Forelimb muscle (tissue), 1 donor: Measurements from ENCODE around the gene ATP10A. TPM values are rescaled to one million over a fixed set of nuclear protein-coding genes. Genes with fewer than 3 reads are reported as not detected.

ENCODE experiments used
- DNase-seq: peaks from one replicate; pipeline ENCODE4 v3.0.0-alpha.2; 2013; ENCODE audit warnings: low read depth
- polyA plus RNA-seq: library from polyadenylated mRNA; unstranded; fragments of 120-200 nt; gene quantifications from one replicate; pipeline ENCODE4 v1.2.1, GENCODE V29; 2013; ENCODE audit not compliant: insufficient read length

Gene ATP10A
- polyA plus RNA-seq, 1 donor = 2.9 TPM

- no peak for DNase-seq
These were observed 69.6 kb downstream of the ATP10A start for GRCh38 chr15:25793354-25794050.

GRCh38 chr15:25792128-25792527 lies 71.0 kb downstream of the ATP10A start:
- DNase-seq = no peak

GRCh38 chr15:25790000-25790660 lies 73.0 kb downstream of the ATP10A start:
- DNase-seq = peak; percentile 85

- DNase-seq = no peak
These were observed 73.5 kb downstream of the ATP10A start for GRCh38 chr15:25789616-25789999.

GRCh38 chr15:25789211-25789610 lies 73.9 kb downstream of the ATP10A start:
- no peak for DNase-seq

GRCh38 chr15:25787855-25788520 lies 75.1 kb downstream of the ATP10A start:
- no peak for DNase-seq

GRCh38 chr15:25787381-25787780 lies 75.7 kb downstream of the ATP10A start:
- no peak for DNase-seq

GRCh38 chr15:25786040-25786439 lies 77.1 kb downstream of the ATP10A start:
- DNase-seq = no peak

GRCh38 chr15:25785641-25786025 lies 77.5 kb downstream of the ATP10A start:
- DNase-seq = no peak

GRCh38 chr15:25784876-25785640 lies 78.1 kb downstream of the ATP10A start:
- DNase-seq = no peak

GRCh38 chr15:25783607-25784540 lies 79.3 kb downstream of the ATP10A start:
- DNase-seq = no peak

GRCh38 chr15:25783134-25783533 lies 80.0 kb downstream of the ATP10A start:
- no peak for DNase-seq

- no peak for DNase-seq
These were observed 82.5 kb downstream of the ATP10A start for GRCh38 chr15:25780479-25781255.

GRCh38 chr15:25778161-25778560 lies 85.0 kb downstream of the ATP10A start:
- DNase-seq = no peak

GRCh38 chr15:25777037-25777436 lies 86.1 kb downstream of the ATP10A start:
- DNase-seq = no peak

- no peak for DNase-seq
These were observed 86.9 kb downstream of the ATP10A start for GRCh38 chr15:25776071-25776746.

GRCh38 chr15:25775317-25775912 lies 87.7 kb downstream of the ATP10A start:
- DNase-seq = no peak

GRCh38 chr15:25774871-25775270 lies 88.3 kb downstream of the ATP10A start:
- no peak for DNase-seq

- no peak for DNase-seq
These were observed 89.9 kb downstream of the ATP10A start for GRCh38 chr15:25773248-25773647.
